Activated T-cell treated with anti-CD3 and anti-CD28 coated beads for 48 hours (primary cell): ENCODE results near the gene NEURL4.

Experiments used
- DNase-seq: peaks from one replicate; pipeline ENCODE4 v3.0.0-alpha.2; 2020; ENCODE audit warnings: low read depth

NEURL4 gene

GRCh38 chr17:7279448-7279847, 49.7 kb downstream of the NEURL4 start:
- DNase-seq, result no peak

DNA sequence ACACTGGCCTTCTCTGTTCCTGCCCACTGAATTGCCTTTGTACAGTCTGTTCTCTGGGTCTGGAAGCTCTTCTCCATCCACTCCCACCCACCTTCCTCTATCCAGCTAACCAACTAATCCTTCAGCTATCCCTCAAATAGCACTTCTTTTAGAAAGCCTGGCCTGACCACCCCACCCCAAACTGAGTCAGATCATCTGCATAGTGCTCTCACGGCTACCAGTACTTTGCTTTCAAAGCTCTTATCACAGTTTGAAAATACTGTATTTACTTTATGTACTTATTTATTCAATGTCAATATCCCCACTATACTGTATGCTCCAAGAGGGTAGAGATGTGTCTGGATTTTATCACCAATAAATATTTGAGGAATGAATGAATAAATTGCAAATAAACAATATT, 62.4 kb downstream of the NEURL4 start:
- no peak for DNase-seq
